K562 (cell line): ENCODE measurements around the gene GRHL3. TPM values are rescaled to one million over a fixed set of nuclear protein-coding genes. Genes with fewer than 3 reads are reported as not detected.

ENCODE experiments used
- ATAC-seq: fragments of 200-7000 bp; cut with Tn5 transposase; 3 replicates; pipeline ENCODE4 v1.9.1; 2020; ENCODE audit warnings: moderate library complexity
- BruUV-seq: library from RNA; stranded (reverse); fragments of 400-500 nt; replicated peaks from 2 replicates; lab custom pipeline; 2021; lab: Mats Ljungman, UMichigan
- CTCF ChIA-PET: fragments of 300-600 bp; formaldehyde crosslinking; extraction: SDS; loops from one replicate; lab custom pipeline; 2021; ENCODE audit warnings: low intra/inter-chr PET ratio; lab: Yijun Ruan, JAX
- POLR2A ChIA-PET: fragments of 300-600, 350-650 bp; sonication (Branson Sonifier 250); formaldehyde crosslinking; extraction: SDS; loops from one replicate; lab custom pipeline; 2021; ENCODE audit warnings: antibody characterized with exemption, inconsistent platforms; lab: Yijun Ruan, JAX
- DNase-seq, 4 experiments: peaks; one replicate each; pipeline versions ENCODE4 v3.0.0 to v3.0.0-alpha.2; 2011 to 2018; ENCODE audit warnings: low spot score in 3 of 4, mixed read lengths in 3 of 4; ENCODE audit errors: extremely low read depth in 1 of 4
- FAIRE-seq: peaks from 2 replicates; lab custom pipeline; 2011; peaks lifted over from hg19 to GRCh38; lab: Jason Lieb, UNC
- H2AFZ ChIP-seq: 2 replicates; pipeline ENCODE4 v1.6.0; 2011; ENCODE audit warnings: low read depth, low read length, control low read depth, inconsistent platforms
- H3K27ac ChIP-seq: fragments of 200-600 bp; 3 replicates; pipeline ENCODE4 v1.8.0; 2011; ENCODE audit warnings: low read depth, mild to moderate bottlenecking, control low read depth, inconsistent platforms, low read length, moderate library complexity, mixed read lengths; ENCODE audit errors: extremely low read depth
- H3K27me3 ChIP-seq, 2 experiments: fragments of 300-600 bp in 1 of 2; 2 replicates in 1 of 2; 3 replicates in 1 of 2; pipeline versions ENCODE4 v1.6.0 to v1.8.0; 2011; ENCODE audit warnings: inconsistent platforms in 2 of 2, low read length in 2 of 2, mild to moderate bottlenecking in 1 of 2, mixed read lengths in 1 of 2, moderate library complexity in 1 of 2; ENCODE audit not compliant: control insufficient read depth in 2 of 2, insufficient read depth in 2 of 2
- H3K36me3 ChIP-seq: fragments of 300-600 bp; 3 replicates; pipeline ENCODE4 v1.8.0; 2011; ENCODE audit warnings: mild to moderate bottlenecking, low read length, inconsistent platforms; ENCODE audit not compliant: control insufficient read depth, insufficient read depth
- H3K4me1 ChIP-seq, 2 experiments: fragments of 200-600 bp in 1 of 2; replicated peaks in 1 of 2; 2 replicates in 1 of 2; 3 replicates in 1 of 2; pipeline versions ENCODE4 v1.5.1 to v1.8.0; 2011; ENCODE audit warnings: inconsistent platforms in 2 of 2, low read length in 2 of 2, mild to moderate bottlenecking in 1 of 2, mixed read lengths in 1 of 2, moderate library complexity in 1 of 2; ENCODE audit not compliant: control insufficient read depth in 2 of 2, insufficient read depth in 2 of 2
- H3K4me2 ChIP-seq: 2 replicates; pipeline ENCODE4 v1.6.1; 2011; ENCODE audit warnings: low read length, control low read depth, inconsistent platforms, mixed read lengths; ENCODE audit not compliant: insufficient read depth
- H3K4me3 ChIP-seq: fragments of 200-600 bp; sonication (generic), shearing (Covaris generic); 2 replicates; pipeline ENCODE4 v1.5.1; 2016; ENCODE audit warnings: control low read depth, inconsistent platforms
- H3K79me2 ChIP-seq: fragments of 200-600 bp; 3 replicates; pipeline ENCODE4 v1.8.0; 2011; ENCODE audit warnings: low read length, inconsistent platforms; ENCODE audit not compliant: control insufficient read depth, insufficient read depth
- H3K9ac ChIP-seq, 2 experiments: 2 replicates each; pipeline versions ENCODE4 v1.6.0 to v1.6.1; 2011; ENCODE audit warnings: low read depth in 2 of 2, low read length in 2 of 2, control low read depth in 1 of 2, inconsistent platforms in 1 of 2, mild to moderate bottlenecking in 1 of 2, mixed read lengths in 1 of 2; ENCODE audit not compliant: insufficient read depth in 1 of 2
- H3K9me1 ChIP-seq: one replicate; pipeline ENCODE4 v1.6.0; 2011; ENCODE audit warnings: inconsistent platforms, mild to moderate bottlenecking, low read length, moderate library complexity; ENCODE audit not compliant: control insufficient read depth, insufficient read depth
- H3K9me3 ChIP-seq: replicated peaks from 2 replicates; pipeline ENCODE4 v1.5.1; 2011; ENCODE audit warnings: low read depth, low read length, inconsistent platforms; ENCODE audit not compliant: control insufficient read depth, insufficient read depth
- H4K20me1 ChIP-seq: replicated peaks from 2 replicates; pipeline ENCODE4 v1.6.1; 2011; ENCODE audit warnings: low read length, inconsistent platforms, mixed read lengths; ENCODE audit not compliant: control insufficient read depth, insufficient read depth
- ARID3A ChIP-seq: IDR thresholded peaks from 2 replicates; pipeline ENCODE4 v1.6.1; 2012; ENCODE audit warnings: low read depth, low read length, improper control_type of control experiment, borderline replicate concordance
- ARID4B ChIP-seq: sonication (generic); formaldehyde crosslinking; IDR thresholded peaks from 2 replicates; pipeline ENCODE4 v1.8.0; 2022; ENCODE audit warnings: mild to moderate bottlenecking, missing genetic modification reagents
- ARNT ChIP-seq, 2 experiments: fragments of 450-650 bp; IDR thresholded peaks; 2 replicates each; pipeline ENCODE4 v1.6.1; 2016; ENCODE audit warnings: mild to moderate bottlenecking in 1 of 2
- CBX8 ChIP-seq: fragments of 200-600 bp; sonication (generic); IDR thresholded peaks from 2 replicates; pipeline ENCODE4 v1.6.1; 2012; ENCODE audit warnings: borderline replicate concordance, mixed run types, low read depth, mild to moderate bottlenecking, moderate library complexity, mixed read lengths, low read length, control low read depth, inconsistent platforms; ENCODE audit not compliant: poor library complexity, severe bottlenecking; ENCODE audit errors: extremely low read depth
- DEAF1 ChIP-seq: fragments of 450-650 bp; formaldehyde crosslinking; IDR thresholded peaks from 2 replicates; pipeline ENCODE4 v1.4.0; 2020; ENCODE audit warnings: mild to moderate bottlenecking, moderate library complexity
- DNMT1 ChIP-seq: fragments of 450-650 bp; IDR thresholded peaks from 2 replicates; pipeline ENCODE4 v1.6.1; 2016; ENCODE audit warnings: antibody characterized with exemption, mild to moderate bottlenecking
- FOXK2 ChIP-seq, 2 experiments: fragments of 450-650 bp; IDR thresholded peaks in 1 of 2; conservative IDR thresholded peaks in 1 of 2; 2 replicates each; pipeline ENCODE4 v1.6.1; 2016; ENCODE audit warnings: low read depth in 2 of 2, mild to moderate bottlenecking in 1 of 2
- GTF2E2 ChIP-seq: fragments of 200-800 bp; sonication (Bioruptor generic); IDR thresholded peaks from 2 replicates; pipeline ENCODE4 v1.6.1; 2016; ENCODE audit warnings: missing genetic modification characterization, missing compliant biosample characterization
- NUFIP1 ChIP-seq: fragments of 450-650 bp; IDR thresholded peaks from 2 replicates; pipeline ENCODE4 v1.6.1; 2018; ENCODE audit not compliant: partially characterized antibody
- POLR3A ChIP-seq: IDR thresholded peaks from 2 replicates; pipeline ENCODE4 v1.6.1; 2011; ENCODE audit warnings: borderline replicate concordance, mild to moderate bottlenecking, moderate library complexity; ENCODE audit not compliant: insufficient read length, insufficient read depth; ENCODE audit errors: extremely low read depth
- RBM15 ChIP-seq: fragments of 200-400 bp; formaldehyde crosslinking; IDR thresholded peaks from 2 replicates; pipeline ENCODE4 v1.6.1; 2018; ENCODE audit warnings: mild to moderate bottlenecking, low read length, moderate library complexity; ENCODE audit not compliant: insufficient read depth
- SIN3A ChIP-seq, 2 experiments: fragments of 150-350 bp in 1 of 2; IDR thresholded peaks; 2 replicates each; pipeline ENCODE4 v1.6.1; 2011 to 2016; ENCODE audit warnings: borderline replicate concordance in 2 of 2, low read depth in 2 of 2, low read length in 2 of 2, mild to moderate bottlenecking in 2 of 2, moderate library complexity in 2 of 2; ENCODE audit not compliant: control insufficient read depth in 1 of 2
- SNRNP70 ChIP-seq: fragments of 200-400 bp; formaldehyde crosslinking; optimal IDR thresholded peaks from 2 replicates; pipeline ENCODE3; 2017; ENCODE audit warnings: low read depth, low read length
- ZNF695 ChIP-seq: fragments of 450-650 bp; formaldehyde crosslinking; IDR thresholded peaks from 2 replicates; pipeline ENCODE4 v1.4.0; 2020; ENCODE audit warnings: mild to moderate bottlenecking, moderate library complexity
- WGBS: fragments of 100-300 bp; shearing (Covaris generic); methylation state at CpG from one replicate; pipeline ENCODE4 v1.1.6; 2016; ENCODE audit warnings: low coverage, mixed read lengths; ENCODE audit not compliant: insufficient coverage; ENCODE audit errors: missing lambda C conversion rate; 5-methylcytosine and 5-hydroxymethylcytosine counted together
- in situ Hi-C: fragments of 300-500 bp; cut with MboI; formaldehyde crosslinking; loops from 4 replicates; pipeline ENCODE4 v1.15.0; 2018; ENCODE audit warnings: inconsistent platforms, mixed read lengths
- intact Hi-C: fragments of 100-400 bp; cut with micrococcal nuclease; formaldehyde crosslinking; loops from 2 replicates; pipeline ENCODE4 v1.14.2; 2022
- polyA plus RNA-seq, 8 experiments: library from polyadenylated mRNA; depleted of rRNA in 4 of 8; stranded (reverse) in 5 of 8; unstranded in 3 of 8; fragments of >200 nt; fragmentation: Nextera tagmentation in 2 of 8; fragmentation: Illumina TruSeq in 1 of 8; extraction: Ambion mirVana in 2 of 8; extraction: Trizol in 1 of 8; gene quantifications; 2 replicates each; pipeline versions ENCODE4 v1.2.1 to v1.2.3, GENCODE V29; 2011 to 2014; ENCODE audit warnings: inconsistent platforms in 1 of 8, missing spikeins in 1 of 8
- total RNA-seq, 7 experiments: library from RNA; depleted of rRNA in 6 of 7; stranded (reverse); fragments of >200 nt in 6 of 7; fragmentation: Illumina TruSeq in 2 of 7; extraction: Trizol in 2 of 7; gene quantifications; 2 replicates each; pipeline versions ENCODE4 v1.2.1 to v1.2.3, GENCODE V29; 2011 to 2021; ENCODE audit warnings: low replicate concordance in 1 of 7

Gene GRHL3
- total and polyA plus RNA-seq, 9 of the 15 experiments (the other 6 are each of a cell fraction or from before 2014, with no cell fraction given), result 0.01 to 0.04 TPM; not detected in 7

GRCh38 chr1:24383381-24383940, 64.3 kb downstream of the GRHL3 start:
- ChIA-PET POLR2A (no interaction called here), CTCF (no interaction called here)
- 10% methylated on average over 2 of the region's 2 CpGs for WGBS
- H3K27me3 ChIP-seq, result peaks cover 0 to 17% of the 10 kb centered on the region in 2 experiments; a peak in 3 of 5 replicates
- no peaks in the 10 kb centered on the region for H3K79me2 ChIP-seq
- H3K27ac ChIP-seq, result no peak overlapping the region
- H3K36me3 ChIP-seq, result no peaks in the 10 kb centered on the region
- H2AFZ ChIP-seq, result no peak overlapping the region
- H3K9me3 ChIP-seq, result no peaks in the 10 kb centered on the region
- in situ Hi-C loops, result loop anchor here (5.0 kb wide), 1 partner anchor 76 kb away; no protein-coding TSS in a partner anchor
- FAIRE-seq (no peak), ATAC-seq (no peak), DNase-seq (no peak)
- no peaks in the 10 kb centered on the region for H3K4me1 ChIP-seq
- H3K4me2 ChIP-seq, result no peak overlapping the region
- H3K9me1 ChIP-seq, result no peaks in the 10 kb centered on the region
- H4K20me1 ChIP-seq, result no peaks in the 10 kb centered on the region; the same call in 1 of the 2 replicates
- BruUV-seq, result no TSS peak
- no peak overlapping the region for H3K9ac ChIP-seq
- intact Hi-C loops, result no loop called here
- H3K4me3 ChIP-seq, result no peak overlapping the region
- TF ChIP-seq ARNT (IDR thresholded peaks at IDR 0.05) (no peak), RBM15 (no peak), POLR3A (no peak), ARID3A (no peak), ARID4B (no peak), ZNF695 (no peak), NUFIP1 (no peak), SNRNP70 (no peak), FOXK2 (conservative IDR thresholded peaks at IDR 0.05 in 1 of 2, IDR thresholded peaks at IDR 0.05 in 1 of 2; ENCODE audit: low read depth in 2 of 2) (no peak), GTF2E2 (tag) (no peak), DNMT1 (no peak), DEAF1 (CRISPR knock-in tag) (no peak), CBX8 (no peak), SIN3A (IDR thresholded peaks at IDR 0.05; ENCODE audit: borderline replicate concordance in 2 of 2, control insufficient read depth in 1 of 2, low read depth in 2 of 2, low read length in 2 of 2) (no peak)
